ENCODE measurements around the gene VPS29.
A peak's percentile ranks its signal among the peaks of the same experiment; 100 is the strongest.
"Not testable (repeated sequence)": the region's sequence is repeated elsewhere in the genome, so short reads cannot be mapped to it uniquely, and the experiment has no call there.

The VPS29 gene

GRCh38 chr12:110520876-110521712 lies 19.2 kb upstream of the VPS29 start:
- DNase-seq, result not testable (repeated sequence)

GRCh38 chr12:110518014-110518413 lies 16.1 kb upstream of the VPS29 start:
- DNase-seq, result not testable (repeated sequence)

- DNase-seq, result no peak
Observed at GRCh38 chr12:110516995-110517394, 15.1 kb upstream of the VPS29 start.

GRCh38 chr12:110514363-110514762 lies 12.5 kb upstream of the VPS29 start:
- no peak for DNase-seq

- no peak for DNase-seq
Observed at GRCh38 chr12:110513842-110514241, 11.9 kb upstream of the VPS29 start.

- no peak for DNase-seq
Observed at GRCh38 chr12:110508071-110508586, 6.2 kb upstream of the VPS29 start.

- DNase-seq, result no peak
Observed at GRCh38 chr12:110505332-110505731, 3.4 kb upstream of the VPS29 start.

- DNase-seq, result no peak
Observed at GRCh38 chr12:110503432-110503831, 1.5 kb upstream of the VPS29 start.

GRCh38 chr12:110501399-110501751 lies 536 bp downstream of the VPS29 start:
- peak; percentile 79 for DNase-seq

GRCh38 chr12:110498984-110499706 lies 2.8 kb downstream of the VPS29 start:
- DNase-seq, result no peak

- DNase-seq, result no peak
Observed at GRCh38 chr12:110475426-110475825, 26.5 kb downstream of the VPS29 start.

- DNase-seq, result peak; percentile 99
Observed at GRCh38 chr12:110468214-110469048, 33.5 kb downstream of the VPS29 start, which contains the start of the genes FAM216A and GPN3. Gene FAM216A (plus strand): TSS chr12:110468845. CDS start chr12:110468876, 31 bp downstream. Gene GPN3 (minus strand): TSS chr12:110468257. CDS start chr12:110468203, 54 bp downstream.

- no peak for DNase-seq
Observed at GRCh38 chr12:110467847-110468213, 34.1 kb downstream of the VPS29 start.

GRCh38 chr12:110466791-110467190 lies 35.1 kb downstream of the VPS29 start:
- DNase-seq, result no peak

GRCh38 chr12:110465765-110466164 lies 36.1 kb downstream of the VPS29 start:
- DNase-seq, result not testable (repeated sequence)

- no peak for DNase-seq
Observed at GRCh38 chr12:110465024-110465423, 36.9 kb downstream of the VPS29 start.

GRCh38 chr12:110461189-110461588 lies 40.7 kb downstream of the VPS29 start:
- DNase-seq, result not testable (repeated sequence)

- DNase-seq, result no peak
Observed at GRCh38 chr12:110458756-110459155, 43.2 kb downstream of the VPS29 start.

GRCh38 chr12:110453569-110454296 lies 48.2 kb downstream of the VPS29 start:
- DNase-seq, result no peak

GRCh38 chr12:110451263-110451662 lies 50.6 kb downstream of the VPS29 start:
- DNase-seq, result no peak

GRCh38 chr12:110449799-110450497 lies 52.0 kb downstream of the VPS29 start, which contains the start of gene ARPC3:
Gene ARPC3 (minus strand): TSS chr12:110450337. CDS start chr12:110450260, 77 bp downstream.
- peak; percentile 98 for DNase-seq
